HG03565 (cell line): ENCODE results near the gene KIF3A.
A peak's percentile ranks its signal among the peaks of the same experiment; 100 is the strongest.

Source experiments
- ATAC-seq: cut with Tn5 transposase; IDR thresholded peaks from one replicate; pipeline ENCODE4 v1.9.1; 2021; ENCODE audit warnings: mild to moderate bottlenecking, moderate library complexity; ENCODE audit not compliant: unreplicated experiment

The KIF3A gene

GRCh38 chr5:132736853-132737833 is at the start of gene KIF3A:
KIF3A (minus strand) TSS chr5:132737546; CDS start chr5:132737419, 127 bp downstream.
- ATAC-seq: peak; percentile 72

- no peak for ATAC-seq
These were observed 49.7 kb upstream of the KIF3A start for GRCh38 chr5:132787076-132787475.

GRCh38 chr5:132785864-132786263 is 48.5 kb upstream of the KIF3A start:
- no peak for ATAC-seq

- no peak for ATAC-seq
These were observed 48.0 kb upstream of the KIF3A start for GRCh38 chr5:132785365-132785764.

GRCh38 chr5:132782101-132782500 is 44.8 kb upstream of the KIF3A start:
- ATAC-seq: no peak

- ATAC-seq: no peak
These were observed 43.7 kb upstream of the KIF3A start for GRCh38 chr5:132781029-132781428.

GRCh38 chr5:132780577-132780976 is 43.2 kb upstream of the KIF3A start:
- ATAC-seq: no peak

GRCh38 chr5:132779961-132780360 is 42.6 kb upstream of the KIF3A start:
- no peak for ATAC-seq

- ATAC-seq: no peak
These were observed 41.5 kb upstream of the KIF3A start for GRCh38 chr5:132778856-132779255.

- no peak for ATAC-seq
These were observed 40.8 kb upstream of the KIF3A start for GRCh38 chr5:132778129-132778528.

GRCh38 chr5:132777209-132778069 is 40.1 kb upstream of the KIF3A start, which contains the start of gene SEPTIN8:
SEPTIN8 (minus strand) TSS chr5:132777239; CDS start chr5:132777137, 102 bp downstream.
- ATAC-seq: peak; percentile 48

- ATAC-seq: peak; percentile 25
These were observed 39.5 kb upstream of the KIF3A start for GRCh38 chr5:132776938-132777208.

- no peak for ATAC-seq
These were observed 39.0 kb upstream of the KIF3A start for GRCh38 chr5:132776131-132776937.

GRCh38 chr5:132775476-132775961 is 38.2 kb upstream of the KIF3A start:
- no peak for ATAC-seq

GRCh38 chr5:132774896-132775295 is 37.5 kb upstream of the KIF3A start:
- no peak for ATAC-seq

- ATAC-seq: no peak
These were observed 37.1 kb upstream of the KIF3A start for GRCh38 chr5:132774406-132774805.

GRCh38 chr5:132773601-132774355 is 36.4 kb upstream of the KIF3A start:
- ATAC-seq: no peak

- ATAC-seq: no peak
These were observed 35.8 kb upstream of the KIF3A start for GRCh38 chr5:132773114-132773513.

GRCh38 chr5:132772291-132773070 is 35.1 kb upstream of the KIF3A start:
- ATAC-seq: no peak
